Ishikawa (cell line): ENCODE measurements around the gene POLD3.

ENCODE experiments used
- CEBPB ChIP-seq: IDR thresholded peaks from 2 replicates; pipeline ENCODE4 v1.6.1; 2012
- CREB1 ChIP-seq: IDR thresholded peaks from 2 replicates; pipeline ENCODE4 v1.6.1; 2012; ENCODE audit warnings: low read depth
- EGR1 ChIP-seq: IDR thresholded peaks from 2 replicates; pipeline ENCODE4 v1.6.1; 2012
- EP300 ChIP-seq: IDR thresholded peaks from 2 replicates; pipeline ENCODE4 v1.6.1; 2012; ENCODE audit warnings: borderline replicate concordance
- FOXM1 ChIP-seq: IDR thresholded peaks from 2 replicates; pipeline ENCODE4 v1.6.1; 2012; ENCODE audit warnings: low read depth, borderline replicate concordance
- MAX ChIP-seq: IDR thresholded peaks from 2 replicates; pipeline ENCODE4 v1.6.1; 2012
- NFIC ChIP-seq: IDR thresholded peaks from 2 replicates; pipeline ENCODE4 v1.6.1; 2012
- RAD21 ChIP-seq: IDR thresholded peaks from 2 replicates; pipeline ENCODE4 v1.6.1; 2012; ENCODE audit warnings: low read depth
- REST ChIP-seq: IDR thresholded peaks from 2 replicates; pipeline ENCODE4 v1.6.1; 2012; ENCODE audit warnings: low read depth, mild to moderate bottlenecking
- TAF1 ChIP-seq: IDR thresholded peaks from 2 replicates; pipeline ENCODE4 v1.6.1; 2012; ENCODE audit warnings: low read depth, mild to moderate bottlenecking
- TCF12 ChIP-seq: IDR thresholded peaks from 2 replicates; pipeline ENCODE4 v1.6.1; 2012; ENCODE audit warnings: low read depth
- TEAD4 ChIP-seq: IDR thresholded peaks from 2 replicates; pipeline ENCODE4 v1.6.1; 2012
- USF1 ChIP-seq: IDR thresholded peaks from 2 replicates; pipeline ENCODE4 v1.6.1; 2012
- YY1 ChIP-seq: IDR thresholded peaks from 2 replicates; pipeline ENCODE4 v1.6.1; 2012; ENCODE audit warnings: low read depth
- ZBTB7A ChIP-seq: IDR thresholded peaks from 2 replicates; pipeline ENCODE4 v1.6.1; 2012; ENCODE audit warnings: low read depth

Gene POLD3

GRCh38 chr11:74577624-74578396, 14.6 kb upstream of the POLD3 start:
- TF ChIP-seq USF1 (no peak), RAD21 (no peak), EP300 (no peak), MAX (no peak), CEBPB (no peak), ZBTB7A (no peak), NFIC (no peak), FOXM1 (no peak), TEAD4 (no peak), YY1 (no peak), EGR1 (no peak), CREB1 (no peak), TCF12 (no peak), TAF1 (no peak), REST (no peak)

- TF ChIP-seq REST (no peak), NFIC (no peak), EP300 (no peak), CEBPB (no peak), ZBTB7A (no peak), TEAD4 (no peak), MAX (no peak), FOXM1 (no peak), YY1 (no peak)
Measured at GRCh38 chr11:74579577-74580270, 12.7 kb upstream of the POLD3 start.

GRCh38 chr11:74581954-74582547, 10.3 kb upstream of the POLD3 start:
- TF ChIP-seq CREB1 (no peak), REST (no peak), TCF12 (no peak), USF1 (no peak), FOXM1 (no peak), TAF1 (no peak), EGR1 (no peak), MAX (no peak), CEBPB (no peak), NFIC (no peak), ZBTB7A (no peak), EP300 (no peak), RAD21 (no peak), YY1 (no peak)
